Glomerular visceral epithelial cell (primary cell): Measurements from ENCODE around the gene TEX50.
"Not testable (repeated sequence)": the region's sequence is repeated elsewhere in the genome, so short reads cannot be mapped to it uniquely, and the experiment has no call there.

Experiments used
- DNase-seq: peaks from one replicate; pipeline ENCODE4 v3.0.0-alpha.2; 2016; ENCODE audit errors: extremely low spot score

Gene TEX50

GRCh38 chr1:173661763-173662162 is 26.6 kb downstream of the TEX50 start:
- no peak for DNase-seq

- DNase-seq, result no peak
Observed at GRCh38 chr1:173663159-173663558, 28.0 kb downstream of the TEX50 start.

- DNase-seq, result no peak
Observed at GRCh38 chr1:173666646-173667045, 31.5 kb downstream of the TEX50 start.

- DNase-seq, result peak; percentile 48
Observed at GRCh38 chr1:173669491-173669941, 34.4 kb downstream of the TEX50 start, which contains the start of gene ANKRD45. Gene ANKRD45, minus strand, starts transcription at chr1:173669851. Its CDS starts 10,433 bp downstream, at chr1:173659418.

- DNase-seq, result not testable (repeated sequence)
Observed at GRCh38 chr1:173674496-173674895, 39.4 kb downstream of the TEX50 start.

GRCh38 chr1:173680152-173680551 is 45.0 kb downstream of the TEX50 start:
- DNase-seq, result not testable (repeated sequence)

GRCh38 chr1:173682184-173682583 is 47.0 kb downstream of the TEX50 start:
- DNase-seq, result no peak

- DNase-seq, result not testable (repeated sequence)
Observed at GRCh38 chr1:173683838-173684237, 48.7 kb downstream of the TEX50 start.

- not testable (repeated sequence) for DNase-seq
Observed at GRCh38 chr1:173685121-173685520, 50.0 kb downstream of the TEX50 start.
